Colonic mucosa (tissue), 4 donors: Measurements from ENCODE around the gene HNRNPL. TPM values are rescaled to one million over a fixed set of nuclear protein-coding genes. Genes with fewer than 3 reads are reported as not detected.
"Not testable (repeated sequence)": the region's sequence is repeated elsewhere in the genome, so short reads cannot be mapped to it uniquely, and the experiment has no call there.

Source experiments
- DNase-seq: peaks from one replicate; pipeline ENCODE4 v3.0.0-alpha.2; 2020
- H3K27ac ChIP-seq: fragments of 200-600 bp; one replicate; pipeline ENCODE4 v1.8.0; 2021
- H3K27me3 ChIP-seq: fragments of 200-600 bp; one replicate; pipeline ENCODE4 v1.8.0; 2021
- H3K36me3 ChIP-seq: fragments of 200-600 bp; one replicate; pipeline ENCODE4 v1.8.0; 2021
- H3K4me1 ChIP-seq: fragments of 200-600 bp; one replicate; pipeline ENCODE4 v1.8.0; 2021; ENCODE audit warnings: mild to moderate bottlenecking
- H3K4me3 ChIP-seq: fragments of 200-600 bp; one replicate; pipeline ENCODE4 v1.8.0; 2021
- H3K9ac ChIP-seq, 2 donors: one replicate each; pipeline ENCODE4 v1.7.0; 2013; ENCODE audit warnings: control low read depth in 2 of 2, low read depth in 2 of 2, low read length in 2 of 2
- H3K9me3 ChIP-seq: fragments of 200-600 bp; one replicate; pipeline ENCODE4 v1.8.0; 2021
- CTCF ChIP-seq: fragments of 200-600 bp; IDR thresholded peaks from one replicate; pipeline ENCODE4 v1.8.0; 2022; ENCODE audit warnings: antibody characterized with exemption, mild to moderate bottlenecking
- intact Hi-C: fragments of 100-400 bp; cut with DNase I; formaldehyde crosslinking; loops from one replicate; pipeline ENCODE4 v1.14.1; 2022
- total RNA-seq, 2 donors: library from RNA; stranded (reverse); fragmentation: NEBNext Ultra II Directional in 1 of 2; extraction: Animal tissue kit (Norgen Biotek cat#: 25700) in 1 of 2; gene quantifications; one replicate each; pipeline ENCODE4 v1.2.1, GENCODE V29; 2021
- donor health status: healthy.
- donor health status: DM: no; HTN: no; CAD: no.
- donor health status: DM: no; HTN: no; CAD: no.

The HNRNPL gene
- total RNA-seq, 2 donors from 2014 or later, result 305 to 418 TPM

- no peak for TF ChIP-seq CTCF
- no peak overlapping the region for H3K27ac ChIP-seq
- H3K4me1 ChIP-seq, result no peaks in the 10 kb centered on the region
- no peak overlapping the region for H3K9ac ChIP-seq
- no peak for DNase-seq
- no peaks in the 10 kb centered on the region for H3K9me3 ChIP-seq
- no peaks in the 10 kb centered on the region for H3K27me3 ChIP-seq
- H3K4me3 ChIP-seq, result no peak overlapping the region
- intact Hi-C loops, result no loop called here
- peaks cover 7% of the 10 kb centered on the region for H3K36me3 ChIP-seq
Observed at GRCh38 chr19:38799104-38799503, 50.7 kb downstream of the HNRNPL start.

GRCh38 chr19:38797781-38798180, 52.0 kb downstream of the HNRNPL start:
- not testable (repeated sequence) for H3K9me3 ChIP-seq, H3K27ac ChIP-seq, H3K4me3 ChIP-seq

GRCh38 chr19:38796154-38796553, 53.6 kb downstream of the HNRNPL start:
- no peak for TF ChIP-seq CTCF
- H3K9ac ChIP-seq, result no peak overlapping the region
- H3K27me3 ChIP-seq, result no peaks in the 10 kb centered on the region
- intact Hi-C loops, result no loop called here
- H3K9me3 ChIP-seq, result no peaks in the 10 kb centered on the region
- DNase-seq, result no peak
- no peak overlapping the region for H3K27ac ChIP-seq
- H3K36me3 ChIP-seq, result no peaks in the 10 kb centered on the region
- H3K4me1 ChIP-seq, result no peaks in the 10 kb centered on the region
- no peak overlapping the region for H3K4me3 ChIP-seq

More at GRCh38 chr19:38797781-38798180, 52.0 kb downstream of the HNRNPL start:
- H3K27me3 ChIP-seq, H3K4me1 ChIP-seq, intact Hi-C loops, H3K9ac ChIP-seq, DNase-seq, H3K36me3 ChIP-seq: not testable (repeated sequence)

- Histone ChIP-seq H3K9me3 (no peaks in the 10 kb centered on the region), H3K4me1 (no peaks in the 10 kb centered on the region)
Observed at GRCh38 chr19:38795549-38795948, 54.2 kb downstream of the HNRNPL start.

GRCh38 chr19:38793671-38794070, 56.1 kb downstream of the HNRNPL start:
- no peak overlapping the region for H3K27ac ChIP-seq

More at GRCh38 chr19:38795549-38795948, 54.2 kb downstream of the HNRNPL start:
- no peak for DNase-seq
- no peak overlapping the region for H3K9ac ChIP-seq
- no peak for TF ChIP-seq CTCF
- H3K4me3 ChIP-seq, result no peak overlapping the region
- no peaks in the 10 kb centered on the region for H3K27me3 ChIP-seq
- intact Hi-C loops, result no loop called here
- no peak overlapping the region for H3K27ac ChIP-seq
- no peaks in the 10 kb centered on the region for H3K36me3 ChIP-seq

GRCh38 chr19:38793177-38793576, 56.6 kb downstream of the HNRNPL start:
- H3K4me3 ChIP-seq, result no peak overlapping the region
- TF ChIP-seq CTCF, result no peak
- H3K27me3 ChIP-seq, result no peaks in the 10 kb centered on the region
- H3K4me1 ChIP-seq, result no peaks in the 10 kb centered on the region
- intact Hi-C loops, result no loop called here
- H3K27ac ChIP-seq, result no peak overlapping the region
- H3K9me3 ChIP-seq, result no peaks in the 10 kb centered on the region
- H3K9ac ChIP-seq, result no peak overlapping the region
- H3K36me3 ChIP-seq, result no peaks in the 10 kb centered on the region
- no peak for DNase-seq

More at GRCh38 chr19:38793671-38794070, 56.1 kb downstream of the HNRNPL start:
- H3K4me3 ChIP-seq, result no peak overlapping the region
- TF ChIP-seq CTCF, result no peak
- no peaks in the 10 kb centered on the region for H3K4me1 ChIP-seq
- no peaks in the 10 kb centered on the region for H3K9me3 ChIP-seq
- H3K9ac ChIP-seq, result no peak overlapping the region
- no peaks in the 10 kb centered on the region for H3K36me3 ChIP-seq
- intact Hi-C loops, result no loop called here
- DNase-seq, result no peak
- no peaks in the 10 kb centered on the region for H3K27me3 ChIP-seq
